Caco-2 (cell line): ENCODE data around the gene PRDM9. TPM values are rescaled to one million over a fixed set of nuclear protein-coding genes. Genes with fewer than 3 reads are reported as not detected.
"Not testable (repeated sequence)": the region's sequence is repeated elsewhere in the genome, so short reads cannot be mapped to it uniquely, and the experiment has no call there.

ENCODE experiments used
- BruUV-seq: library from RNA; stranded (reverse); fragments of 400-500 nt; replicated peaks from 2 replicates; lab custom pipeline; 2021; lab: Mats Ljungman, UMichigan
- CTCF ChIA-PET: fragments of 300-600 bp; sonication (Branson Sonifier 250); formaldehyde crosslinking; loops from one replicate; lab custom pipeline; 2022; ENCODE audit warnings: antibody characterized with exemption; lab: Charles Lee
- POLR2A ChIA-PET: fragments of 300-600 bp; sonication (Branson Sonifier 250); formaldehyde crosslinking; loops from one replicate; lab custom pipeline; 2022; ENCODE audit warnings: antibody characterized with exemption; lab: Charles Lee
- DNase-seq, 2 experiments: peaks; one replicate each; pipeline versions ENCODE4 v3.0.0 to v3.0.0-alpha.2; 2020 to 2022
- H3K27me3 ChIP-seq: replicated peaks from 2 replicates; pipeline ENCODE4 v1.6.0; 2011; ENCODE audit warnings: low read length; ENCODE audit not compliant: control insufficient read depth, insufficient read depth
- H3K36me3 ChIP-seq: 2 replicates; pipeline ENCODE4 v1.5.1; 2011; ENCODE audit warnings: low read length; ENCODE audit not compliant: control insufficient read depth, insufficient read depth
- H3K4me1 ChIP-seq: fragments of 250-450 bp; sonication (Bioruptor Pico); 2 replicates; pipeline ENCODE4 v1.5.1; 2020; ENCODE audit warnings: mild to moderate bottlenecking
- H3K4me3 ChIP-seq: 2 replicates; pipeline ENCODE4 v1.5.1; 2011; ENCODE audit warnings: low read depth, mild to moderate bottlenecking, control low read depth, low read length
- H3K9me3 ChIP-seq: fragments of 250-450 bp; sonication (Bioruptor Pico); 2 replicates; pipeline ENCODE4 v1.5.1; 2020; ENCODE audit warnings: mild to moderate bottlenecking, moderate library complexity
- H3K27ac Mint-ChIP-seq: one replicate; pipeline ENCODE4 v1.8.0; 2022; ENCODE audit warnings: mixed read lengths; ENCODE audit not compliant: unreplicated experiment
- H3K27me3 Mint-ChIP-seq: one replicate; pipeline ENCODE4 v1.8.0; 2022; ENCODE audit warnings: mixed read lengths; ENCODE audit not compliant: insufficient read depth, unreplicated experiment
- H3K36me3 Mint-ChIP-seq: one replicate; pipeline ENCODE4 v1.8.0; 2022; ENCODE audit warnings: mild to moderate bottlenecking, mixed read lengths; ENCODE audit not compliant: insufficient read depth, unreplicated experiment
- H3K4me1 Mint-ChIP-seq: one replicate; pipeline ENCODE4 v1.8.0; 2022; ENCODE audit warnings: low read depth, mixed read lengths; ENCODE audit not compliant: unreplicated experiment
- H3K4me3 Mint-ChIP-seq: one replicate; pipeline ENCODE4 v1.8.0; 2022; ENCODE audit warnings: mild to moderate bottlenecking, moderate library complexity, mixed read lengths; ENCODE audit not compliant: unreplicated experiment
- H3K9me3 Mint-ChIP-seq: one replicate; pipeline ENCODE4 v1.8.0; 2022; ENCODE audit warnings: mixed read lengths; ENCODE audit not compliant: unreplicated experiment
- CTCF ChIP-seq, 2 experiments: fragments of 200-600 bp in 1 of 2; IDR thresholded peaks; 1 replicate in 1 of 2; 2 replicates in 1 of 2; pipeline versions ENCODE4 v1.5.1 to v1.8.0; 2011 to 2022; ENCODE audit warnings: antibody characterized with exemption in 1 of 2, control low read depth in 1 of 2, inconsistent platforms in 1 of 2, low read depth in 1 of 2, low read length in 1 of 2, mild to moderate bottlenecking in 1 of 2, moderate library complexity in 1 of 2; ENCODE audit not compliant: insufficient read depth in 1 of 2, severe bottlenecking in 1 of 2, unreplicated experiment in 1 of 2
- intact Hi-C: fragments of 100-400 bp; cut with micrococcal nuclease; formaldehyde crosslinking; loops from one replicate; pipeline ENCODE4 v1.10.0; 2022; ENCODE audit not compliant: unreplicated experiment
- total RNA-seq: library from RNA; stranded (reverse); gene quantifications from 2 replicates; pipeline ENCODE4 v1.2.3, GENCODE V29; 2022

PRDM9 gene
- total RNA-seq, 1 experiment from 2014 or later = not detected

GRCh38 chr5:23482642-23483041, 24.8 kb upstream of the PRDM9 start:
- ChIA-PET CTCF (no interaction called here), POLR2A (no interaction called here)
- no peaks in the 10 kb centered on the region for H3K4me1 ChIP-seq
- no TSS peak for BruUV-seq
- Mint-ChIP-seq H3K4me1 (no peaks in the 10 kb centered on the region), H3K9me3 (no peaks in the 10 kb centered on the region), H3K27me3 (no peaks in the 10 kb centered on the region), H3K27ac (no peak overlapping the region), H3K4me3 (no peak overlapping the region), H3K36me3 (no peaks in the 10 kb centered on the region)
- H3K27me3 ChIP-seq = no peaks in the 10 kb centered on the region
- H3K4me3 ChIP-seq = no peak overlapping the region
- no peaks in the 10 kb centered on the region for H3K36me3 ChIP-seq
- intact Hi-C loops = no loop called here
- TF ChIP-seq CTCF (IDR thresholded peaks at IDR 0.05; ENCODE audit: insufficient read depth in 1 of 2, low read depth in 1 of 2, low read length in 1 of 2, severe bottlenecking in 1 of 2, unreplicated experiment in 1 of 2) = no peak
- no peaks in the 10 kb centered on the region for H3K9me3 ChIP-seq
- DNase-seq = no peak

GRCh38 chr5:23483090-23483489, 24.3 kb upstream of the PRDM9 start:
- H3K9me3 Mint-ChIP-seq = no peaks in the 10 kb centered on the region
- H3K27me3 ChIP-seq = no peaks in the 10 kb centered on the region
- H3K4me1 ChIP-seq = no peaks in the 10 kb centered on the region
- H3K4me1 Mint-ChIP-seq = no peaks in the 10 kb centered on the region
- no peaks in the 10 kb centered on the region for H3K9me3 ChIP-seq
- CTCF ChIA-PET = no interaction called here
- DNase-seq = no peak
- no peak overlapping the region for H3K4me3 ChIP-seq
- TF ChIP-seq CTCF (IDR thresholded peaks at IDR 0.05; ENCODE audit: insufficient read depth in 1 of 2, low read depth in 1 of 2, low read length in 1 of 2, severe bottlenecking in 1 of 2, unreplicated experiment in 1 of 2) = no peak
- H3K4me3 Mint-ChIP-seq = no peak overlapping the region
- POLR2A ChIA-PET = no interaction called here
- no peaks in the 10 kb centered on the region for H3K36me3 ChIP-seq
- BruUV-seq = no TSS peak
- H3K36me3 Mint-ChIP-seq = no peaks in the 10 kb centered on the region
- H3K27me3 Mint-ChIP-seq = no peaks in the 10 kb centered on the region
- intact Hi-C loops = no loop called here
- no peak overlapping the region for H3K27ac Mint-ChIP-seq

- Mint-ChIP-seq H3K36me3 (no peaks in the 10 kb centered on the region), H3K9me3 (no peaks in the 10 kb centered on the region), H3K27ac (no peak overlapping the region), H3K4me1 (no peaks in the 10 kb centered on the region), H3K27me3 (no peaks in the 10 kb centered on the region), H3K4me3 (no peak overlapping the region)
- ChIA-PET CTCF (no interaction called here), POLR2A (no interaction called here)
- Histone ChIP-seq H3K4me3 (no peak overlapping the region), H3K9me3 (no peaks in the 10 kb centered on the region), H3K36me3 (no peaks in the 10 kb centered on the region), H3K27me3 (no peaks in the 10 kb centered on the region), H3K4me1 (no peaks in the 10 kb centered on the region)
- TF ChIP-seq CTCF (IDR thresholded peaks at IDR 0.05; ENCODE audit: insufficient read depth in 1 of 2, low read depth in 1 of 2, low read length in 1 of 2, severe bottlenecking in 1 of 2, unreplicated experiment in 1 of 2) = no peak
- DNase-seq = no peak
- intact Hi-C loops = no loop called here
- no TSS peak for BruUV-seq
Measured at GRCh38 chr5:23484096-23484495, 23.3 kb upstream of the PRDM9 start.

GRCh38 chr5:23486227-23486626, 21.2 kb upstream of the PRDM9 start:
- H3K9me3 Mint-ChIP-seq, H3K4me1 Mint-ChIP-seq, H3K27me3 ChIP-seq, BruUV-seq, POLR2A ChIA-PET, intact Hi-C loops, H3K4me3 Mint-ChIP-seq, H3K27ac Mint-ChIP-seq, H3K36me3 ChIP-seq, H3K4me1 ChIP-seq, DNase-seq, H3K36me3 Mint-ChIP-seq, H3K4me3 ChIP-seq, H3K27me3 Mint-ChIP-seq, CTCF ChIA-PET, H3K9me3 ChIP-seq: not testable (repeated sequence)
